Esophagus muscularis mucosa (tissue), 4 donors: ENCODE data around the gene HDGFL3. TPM values are rescaled to one million over a fixed set of nuclear protein-coding genes. Genes with fewer than 3 reads are reported as not detected.

Experiments used
- DNase-seq: peaks from one replicate; pipeline ENCODE4 v3.0.0-alpha.2; 2017; ENCODE audit errors: extremely low spot score
- H3K27ac ChIP-seq, 4 donors: fragments of 200-600 bp; sonication (generic); replicated peaks in 1 of 4; 1 replicate in 3 of 4; 2 replicates in 1 of 4; pipeline ENCODE4 v1.5.1; 2016 to 2019; ENCODE audit warnings: mild to moderate bottlenecking in 1 of 4
- H3K27me3 ChIP-seq, 4 donors: fragments of 200-600 bp; sonication (generic); one replicate each; pipeline versions ENCODE4 v1.5.1 to v1.6.0; 2016 to 2019
- H3K36me3 ChIP-seq, 4 donors: fragments of 200-600 bp; sonication (generic); one replicate each; pipeline ENCODE4 v1.5.1; 2016 to 2019
- H3K4me1 ChIP-seq, 4 donors: fragments of 200-600 bp; sonication (generic); one replicate each; pipeline ENCODE4 v1.5.1; 2016 to 2019
- H3K4me3 ChIP-seq, 4 donors: fragments of 200-600 bp; sonication (generic); 1 replicate in 2 of 4; 2 replicates in 2 of 4; pipeline ENCODE4 v1.5.1; 2016 to 2019; ENCODE audit warnings: mild to moderate bottlenecking in 4 of 4, moderate library complexity in 1 of 4
- H3K9me3 ChIP-seq, 4 donors: fragments of 200-600 bp; sonication (generic); 1 replicate in 3 of 4; 2 replicates in 1 of 4; pipeline ENCODE4 v1.5.1; 2016 to 2019
- CTCF ChIP-seq, 3 experiments: fragments of 200-600 bp in 2 of 3; fragments of 450-650 bp in 1 of 3; sonication (generic) in 2 of 3; IDR thresholded peaks; one replicate each; pipeline ENCODE4 v1.5.1; 2017 to 2019; ENCODE audit warnings: antibody characterized with exemption in 3 of 3, mild to moderate bottlenecking in 2 of 3, moderate library complexity in 1 of 3
- EP300 ChIP-seq: sonication (generic); formaldehyde crosslinking; IDR thresholded peaks from one replicate; pipeline ENCODE4 v1.6.1; 2017; ENCODE audit warnings: antibody characterized with exemption
- POLR2A ChIP-seq: fragments of 450-650 bp; IDR thresholded peaks from one replicate; pipeline ENCODE4 v1.6.1; 2017; ENCODE audit warnings: antibody characterized with exemption, moderate library complexity, mild to moderate bottlenecking, low read depth
- POLR2AphosphoS5 ChIP-seq, 2 donors: sonication (generic); formaldehyde crosslinking; IDR thresholded peaks; one replicate each; pipeline ENCODE4 v1.6.1; 2017; ENCODE audit warnings: antibody characterized with exemption in 2 of 2
- WGBS: methylation state at CpG from one replicate; pipeline ENCODE4 v1.1.5; 2018; 5-methylcytosine and 5-hydroxymethylcytosine counted together
- intact Hi-C: fragments of 100-400 bp; cut with DNase I; formaldehyde crosslinking; loops from one replicate; pipeline ENCODE4 v1.15.1; 2023
- total RNA-seq, 4 donors: library from RNA; depleted of rRNA; stranded (reverse); fragments of >200 nt; gene quantifications; one replicate each; pipeline versions ENCODE4 v1.1.0 to v1.2.1, GENCODE V29; 2016

The HDGFL3 gene
- total RNA-seq, 4 donors from 2014 or later, result 38.1 to 72.6 (median 47.9) TPM

DNA sequence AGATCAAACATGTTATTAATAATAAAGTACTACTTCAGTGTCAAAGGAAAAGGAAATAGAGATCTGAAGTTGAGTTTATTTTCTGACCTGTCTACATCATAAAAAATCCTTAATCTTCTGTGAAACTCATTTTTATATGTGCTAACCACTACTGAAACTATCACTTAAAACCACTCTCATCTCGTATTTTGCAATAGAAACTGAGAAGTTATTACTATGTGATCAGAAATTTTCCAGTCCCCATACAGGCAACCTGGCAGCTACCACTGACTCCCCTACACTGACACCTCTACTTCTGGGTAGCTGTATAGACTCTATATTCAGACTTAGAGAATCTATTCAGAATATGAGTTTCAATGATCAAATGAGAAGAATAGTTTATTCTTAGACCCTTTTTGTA, 8.3 kb downstream of the HDGFL3 start:
- intact Hi-C loops, result no loop called here

GRCh38 chr15:83198476-83198875, 9.1 kb downstream of the HDGFL3 start:
- Histone ChIP-seq H3K27me3 (no peaks in the 10 kb centered on the region), H3K4me1 (peaks cover 0 to 21% (median 14%) of the 10 kb centered on the region in 4 donors), H3K27ac (no peak overlapping the region), H3K36me3 (no peaks in the 10 kb centered on the region), H3K4me3 (no peak overlapping the region), H3K9me3 (no peaks in the 10 kb centered on the region)
- no peak for DNase-seq
- intact Hi-C loops, result no loop called here
- TF ChIP-seq CTCF (IDR thresholded peaks at IDR 0.05) (no peak), POLR2A (no peak), EP300 (no peak), POLR2AphosphoS5 (IDR thresholded peaks at IDR 0.05) (no peak)
- 87% methylated on average over 3 of the region's 3 CpGs for WGBS

More for the DNA sequence above, 8.3 kb downstream of the HDGFL3 start:
- Histone ChIP-seq H3K9me3 (no peaks in the 10 kb centered on the region), H3K4me1 (peaks cover 0 to 24% (median 18%) of the 10 kb centered on the region in 4 donors), H3K4me3 (no peak overlapping the region), H3K36me3 (no peaks in the 10 kb centered on the region), H3K27ac (no peak overlapping the region), H3K27me3 (no peaks in the 10 kb centered on the region)
- TF ChIP-seq POLR2A (no peak), POLR2AphosphoS5 (IDR thresholded peaks at IDR 0.05) (no peak), CTCF (IDR thresholded peaks at IDR 0.05) (no peak), EP300 (no peak)
- no peak for DNase-seq
- 83% methylated on average over 1 of the region's 1 CpG for WGBS

GRCh38 chr15:83194528-83194927, 13.1 kb downstream of the HDGFL3 start:
- Histone ChIP-seq H3K4me3 (no peak overlapping the region), H3K27me3 (no peaks in the 10 kb centered on the region), H3K36me3 (no peaks in the 10 kb centered on the region), H3K4me1 (peaks cover 0 to 8% (median 2%) of the 10 kb centered on the region in 4 donors), H3K9me3 (no peaks in the 10 kb centered on the region), H3K27ac (no peak overlapping the region)
- WGBS, result 81% methylated on average over 2 of the region's 2 CpGs
- TF ChIP-seq EP300 (no peak), CTCF (IDR thresholded peaks at IDR 0.05) (no peak), POLR2AphosphoS5 (IDR thresholded peaks at IDR 0.05) (no peak), POLR2A (no peak)
- intact Hi-C loops, result no loop called here
- no peak for DNase-seq

DNA sequence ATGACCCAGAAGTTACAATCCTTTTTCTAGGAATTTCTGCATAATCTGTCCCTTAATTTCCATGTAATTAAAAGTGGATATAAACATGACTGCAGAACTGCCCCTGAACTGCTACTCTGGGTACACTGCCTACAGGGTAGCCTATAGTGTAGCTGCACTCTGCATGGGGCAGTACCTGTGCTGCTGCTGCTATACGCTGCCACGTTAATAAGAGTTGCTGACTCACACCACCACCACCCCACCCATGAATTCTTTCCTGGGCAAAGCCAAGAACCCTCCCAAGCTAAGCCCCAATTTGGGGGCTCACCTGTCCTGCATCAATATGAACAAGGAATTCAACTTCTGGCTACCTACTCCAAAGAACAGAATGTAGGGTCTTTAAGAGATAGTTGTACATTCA, 13.9 kb downstream of the HDGFL3 start:
- no peaks in the 10 kb centered on the region for H3K27me3 ChIP-seq
- H3K4me3 ChIP-seq, result no peak overlapping the region
- H3K27ac ChIP-seq, result no peak overlapping the region
- no peaks in the 10 kb centered on the region for H3K9me3 ChIP-seq
- 94% methylated on average over 2 of the region's 2 CpGs for WGBS
- intact Hi-C loops, result no loop called here
- no peak for DNase-seq
- TF ChIP-seq EP300 (no peak), POLR2AphosphoS5 (IDR thresholded peaks at IDR 0.05) (no peak), CTCF (IDR thresholded peaks at IDR 0.05) (no peak), POLR2A (no peak)
- no peaks in the 10 kb centered on the region for H3K36me3 ChIP-seq
- H3K4me1 ChIP-seq, result peaks cover 0 to 8% (median 2%) of the 10 kb centered on the region in 4 donors

- Histone ChIP-seq H3K4me3 (no peak overlapping the region), H3K36me3 (no peaks in the 10 kb centered on the region), H3K27me3 (no peaks in the 10 kb centered on the region), H3K4me1 (peaks cover 0 to 8% (median 2%) of the 10 kb centered on the region in 4 donors), H3K9me3 (no peaks in the 10 kb centered on the region), H3K27ac (no peak overlapping the region)
- intact Hi-C loops, result no loop called here
- DNase-seq, result no peak
- no peak for TF ChIP-seq EP300
- no peak for TF ChIP-seq POLR2A
- TF ChIP-seq POLR2AphosphoS5 (IDR thresholded peaks at IDR 0.05), result no peak
- no peak for TF ChIP-seq CTCF (IDR thresholded peaks at IDR 0.05)
- WGBS, result 94% methylated on average over 2 of the region's 2 CpGs
Observed at GRCh38 chr15:83192742-83193141, 14.9 kb downstream of the HDGFL3 start.
